HEK293 (cell line): ENCODE measurements around the gene MISP3.
A peak's percentile ranks its signal among the peaks of the same experiment; 100 is the strongest.

Source experiments
- FEZF1 ChIP-seq: fragments of 450-650 bp; formaldehyde crosslinking; IDR thresholded peaks from 2 replicates; pipeline ENCODE4 v1.5.1; 2016; ENCODE audit warnings: missing biosample characterization, missing genetic modification characterization
- IKZF3 ChIP-seq: fragments of 450-650 bp; IDR thresholded peaks from 2 replicates; pipeline ENCODE4 v1.5.0; 2018; ENCODE audit warnings: missing biosample characterization, mild to moderate bottlenecking, missing genetic modification characterization, moderate library complexity
- TSHZ1 ChIP-seq: fragments of 450-650 bp; formaldehyde crosslinking; IDR thresholded peaks from 2 replicates; pipeline ENCODE4 v1.5.1; 2016; ENCODE audit warnings: missing biosample characterization, missing genetic modification characterization, borderline replicate concordance
- ZBTB21 ChIP-seq: fragments of 450-650 bp; formaldehyde crosslinking; IDR thresholded peaks from 2 replicates; pipeline ENCODE4 v1.5.1; 2017; ENCODE audit warnings: missing biosample characterization, missing genetic modification characterization
- ZEB2 ChIP-seq: fragments of 450-650 bp; formaldehyde crosslinking; IDR thresholded peaks from 2 replicates; pipeline ENCODE4 v1.5.1; 2016; ENCODE audit warnings: missing biosample characterization, missing genetic modification characterization
- ZFP3 ChIP-seq: fragments of 450-650 bp; formaldehyde crosslinking; IDR thresholded peaks from 2 replicates; pipeline ENCODE4 v1.5.1; 2016; ENCODE audit warnings: low read depth, missing biosample characterization, missing genetic modification characterization
- ZNF112 ChIP-seq: fragments of 450-650 bp; formaldehyde crosslinking; IDR thresholded peaks from 2 replicates; pipeline ENCODE4 v1.5.0; 2017; ENCODE audit warnings: missing biosample characterization, missing genetic modification characterization
- ZNF140 ChIP-seq: fragments of 450-650 bp; formaldehyde crosslinking; IDR thresholded peaks from 2 replicates; pipeline ENCODE4 v1.5.1; 2016; ENCODE audit warnings: missing biosample characterization, missing genetic modification characterization
- ZNF146 ChIP-seq: fragments of 450-650 bp; formaldehyde crosslinking; IDR thresholded peaks from 2 replicates; pipeline ENCODE4 v1.5.1; 2016; ENCODE audit warnings: missing biosample characterization, missing genetic modification characterization
- ZNF214 ChIP-seq: fragments of 450-650 bp; formaldehyde crosslinking; IDR thresholded peaks from 2 replicates; pipeline ENCODE4 v1.5.1; 2017; ENCODE audit warnings: missing biosample characterization, mild to moderate bottlenecking, missing genetic modification characterization, borderline replicate concordance
- ZNF221 ChIP-seq: fragments of 450-650 bp; formaldehyde crosslinking; IDR thresholded peaks from 2 replicates; pipeline ENCODE4 v1.5.1; 2017; ENCODE audit warnings: missing biosample characterization, missing genetic modification characterization, borderline replicate concordance
- ZNF292 ChIP-seq: fragments of 450-650 bp; formaldehyde crosslinking; IDR thresholded peaks from 2 replicates; pipeline ENCODE4 v1.5.1; 2016; ENCODE audit warnings: low read depth, missing biosample characterization, missing genetic modification characterization, borderline replicate concordance
- ZNF335 ChIP-seq: fragments of 450-650 bp; formaldehyde crosslinking; conservative IDR thresholded peaks from 2 replicates; pipeline ENCODE4 v1.5.1; 2016; ENCODE audit warnings: missing biosample characterization, missing genetic modification characterization
- ZNF48 ChIP-seq: fragments of 450-650 bp; formaldehyde crosslinking; IDR thresholded peaks from 2 replicates; pipeline ENCODE4 v1.5.1; 2016; ENCODE audit warnings: missing biosample characterization, missing genetic modification characterization
- ZNF501 ChIP-seq: fragments of 450-650 bp; formaldehyde crosslinking; IDR thresholded peaks from 2 replicates; pipeline ENCODE4 v1.5.1; 2016; ENCODE audit warnings: missing biosample characterization, missing genetic modification characterization
- ZNF530 ChIP-seq: fragments of 450-650 bp; formaldehyde crosslinking; IDR thresholded peaks from 2 replicates; pipeline ENCODE4 v1.5.1; 2016; ENCODE audit warnings: low read depth, missing biosample characterization, missing genetic modification characterization
- ZNF623 ChIP-seq: fragments of 450-650 bp; formaldehyde crosslinking; IDR thresholded peaks from 2 replicates; pipeline ENCODE4 v1.5.1; 2016; ENCODE audit warnings: missing biosample characterization, missing genetic modification characterization
- ZNF624 ChIP-seq: fragments of 450-650 bp; formaldehyde crosslinking; IDR thresholded peaks from 2 replicates; pipeline ENCODE4 v1.5.1; 2017; ENCODE audit warnings: missing biosample characterization, missing genetic modification characterization
- ZNF629 ChIP-seq: fragments of 450-650 bp; formaldehyde crosslinking; IDR thresholded peaks from 2 replicates; pipeline ENCODE4 v1.5.1; 2017; ENCODE audit warnings: missing biosample characterization, missing genetic modification characterization
- ZNF645 ChIP-seq: fragments of 450-650 bp; formaldehyde crosslinking; IDR thresholded peaks from 2 replicates; pipeline ENCODE4; 2016; ENCODE audit warnings: missing biosample characterization, missing genetic modification characterization
- ZSCAN23 ChIP-seq: fragments of 450-650 bp; formaldehyde crosslinking; IDR thresholded peaks from 2 replicates; pipeline ENCODE4 v1.5.1; 2016; ENCODE audit warnings: missing biosample characterization, missing genetic modification characterization
- ZXDB ChIP-seq: fragments of 450-650 bp; formaldehyde crosslinking; IDR thresholded peaks from 2 replicates; pipeline ENCODE4 v1.5.1; 2016; ENCODE audit warnings: missing biosample characterization, missing genetic modification characterization
- TF ChIP-seq, protein P1 (sequence below): fragments of 450-650 bp; formaldehyde crosslinking; conservative IDR thresholded peaks from 2 replicates; pipeline ENCODE4 v1.5.1; 2016; ENCODE audit warnings: low read depth, missing biosample characterization, missing genetic modification characterization
- TF ChIP-seq, protein P2 (sequence below): fragments of 450-650 bp; formaldehyde crosslinking; IDR thresholded peaks from 2 replicates; pipeline ENCODE4 v1.5.1; 2017; ENCODE audit warnings: missing biosample characterization, missing genetic modification characterization
- TF ChIP-seq, protein P3 (sequence below): fragments of 450-650 bp; formaldehyde crosslinking; IDR thresholded peaks from 2 replicates; pipeline ENCODE4 v1.5.0; 2017; ENCODE audit warnings: missing biosample characterization, missing genetic modification characterization, borderline replicate concordance

The MISP3 gene

DNA sequence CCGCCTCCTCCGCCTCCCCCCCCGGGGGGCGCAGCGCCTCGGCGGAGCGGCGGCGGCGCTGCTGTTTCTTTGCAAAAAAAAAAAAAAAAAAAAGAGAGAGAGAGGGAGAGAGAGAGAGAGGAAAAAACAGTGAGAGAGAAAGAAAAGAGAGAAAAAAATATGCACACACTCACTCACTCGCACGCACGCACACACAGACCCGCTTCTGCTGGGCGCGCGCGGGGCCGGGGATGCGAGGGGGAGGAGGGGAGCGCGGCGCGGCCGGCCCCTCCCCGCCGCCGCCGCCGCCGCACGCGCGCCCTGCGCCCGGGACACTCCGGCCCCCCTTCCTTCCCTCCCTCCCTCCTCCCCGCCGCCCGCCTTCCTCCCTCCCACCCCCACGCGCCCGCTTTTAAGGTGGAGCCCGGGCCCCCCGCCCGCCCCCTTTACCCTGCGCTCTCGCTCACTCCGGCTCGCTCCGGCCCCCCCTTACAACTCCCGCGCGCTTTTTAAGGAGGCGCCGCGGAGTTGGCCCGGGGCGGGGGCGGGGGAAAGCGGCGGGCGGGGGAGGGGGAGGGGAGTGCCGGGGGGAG lies 18.0 kb downstream of the MISP3 start, which contains the start of gene SAMD1 (continued):
- TF ChIP-seq ZNF221 (tag by site-specific recombination) (no peak), ZNF140 (tag by site-specific recombination) (no peak), ZNF623 (tag by site-specific recombination) (no peak), TSHZ1 (no peak), ZNF501 (tag by site-specific recombination) (no peak), ZNF214 (tag by site-specific recombination) (no peak), ZNF645 (no peak), ZFP3 (tag by site-specific recombination) (no peak), IKZF3 (tag by site-specific recombination) (no peak), ZBTB21 (tag by site-specific recombination) (no peak), ZNF629 (tag by site-specific recombination) (no peak), ZNF146 (tag by site-specific recombination) (no peak), ZNF48 (tag by site-specific recombination) (no peak), ZNF292 (tag by site-specific recombination) (no peak), ZEB2 (tag by site-specific recombination) (peak; percentile 43; the same call in 1 of the 2 replicates), ZNF112 (tag by site-specific recombination) (no peak), ZNF624 (no peak), ZXDB (tag by site-specific recombination) (no peak), ZNF335 (tag by site-specific recombination) (peak; percentile 70), ZNF530 (tag by site-specific recombination) (no peak), FEZF1 (tag by site-specific recombination) (no peak), ZSCAN23 (tag by site-specific recombination) (no peak)
- TF ChIP-seq, protein P1, sequence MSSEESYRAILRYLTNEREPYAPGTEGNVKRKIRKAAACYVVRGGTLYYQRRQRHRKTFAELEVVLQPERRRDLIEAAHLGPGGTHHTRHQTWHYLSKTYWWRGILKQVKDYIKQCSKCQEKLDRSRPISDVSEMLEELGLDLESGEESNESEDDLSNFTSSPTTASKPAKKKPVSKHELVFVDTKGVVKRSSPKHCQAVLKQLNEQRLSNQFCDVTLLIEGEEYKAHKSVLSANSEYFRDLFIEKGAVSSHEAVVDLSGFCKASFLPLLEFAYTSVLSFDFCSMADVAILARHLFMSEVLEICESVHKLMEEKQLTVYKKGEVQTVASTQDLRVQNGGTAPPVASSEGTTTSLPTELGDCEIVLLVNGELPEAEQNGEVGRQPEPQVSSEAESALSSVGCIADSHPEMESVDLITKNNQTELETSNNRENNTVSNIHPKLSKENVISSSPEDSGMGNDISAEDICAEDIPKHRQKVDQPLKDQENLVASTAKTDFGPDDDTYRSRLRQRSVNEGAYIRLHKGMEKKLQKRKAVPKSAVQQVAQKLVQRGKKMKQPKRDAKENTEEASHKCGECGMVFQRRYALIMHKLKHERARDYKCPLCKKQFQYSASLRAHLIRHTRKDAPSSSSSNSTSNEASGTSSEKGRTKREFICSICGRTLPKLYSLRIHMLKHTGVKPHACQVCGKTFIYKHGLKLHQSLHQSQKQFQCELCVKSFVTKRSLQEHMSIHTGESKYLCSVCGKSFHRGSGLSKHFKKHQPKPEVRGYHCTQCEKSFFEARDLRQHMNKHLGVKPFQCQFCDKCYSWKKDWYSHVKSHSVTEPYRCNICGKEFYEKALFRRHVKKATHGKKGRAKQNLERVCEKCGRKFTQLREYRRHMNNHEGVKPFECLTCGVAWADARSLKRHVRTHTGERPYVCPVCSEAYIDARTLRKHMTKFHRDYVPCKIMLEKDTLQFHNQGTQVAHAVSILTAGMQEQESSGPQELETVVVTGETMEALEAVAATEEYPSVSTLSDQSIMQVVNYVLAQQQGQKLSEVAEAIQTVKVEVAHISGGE (tag by site-specific recombination), result no peak
- TF ChIP-seq, protein P2, sequence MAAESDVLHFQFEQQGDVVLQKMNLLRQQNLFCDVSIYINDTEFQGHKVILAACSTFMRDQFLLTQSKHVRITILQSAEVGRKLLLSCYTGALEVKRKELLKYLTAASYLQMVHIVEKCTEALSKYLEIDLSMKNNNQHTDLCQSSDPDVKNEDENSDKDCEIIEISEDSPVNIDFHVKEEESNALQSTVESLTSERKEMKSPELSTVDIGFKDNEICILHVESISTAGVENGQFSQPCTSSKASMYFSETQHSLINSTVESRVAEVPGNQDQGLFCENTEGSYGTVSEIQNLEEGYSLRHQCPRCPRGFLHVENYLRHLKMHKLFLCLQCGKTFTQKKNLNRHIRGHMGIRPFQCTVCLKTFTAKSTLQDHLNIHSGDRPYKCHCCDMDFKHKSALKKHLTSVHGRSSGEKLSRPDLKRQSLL (tag by site-specific recombination), result no peak
- TF ChIP-seq, protein P3, sequence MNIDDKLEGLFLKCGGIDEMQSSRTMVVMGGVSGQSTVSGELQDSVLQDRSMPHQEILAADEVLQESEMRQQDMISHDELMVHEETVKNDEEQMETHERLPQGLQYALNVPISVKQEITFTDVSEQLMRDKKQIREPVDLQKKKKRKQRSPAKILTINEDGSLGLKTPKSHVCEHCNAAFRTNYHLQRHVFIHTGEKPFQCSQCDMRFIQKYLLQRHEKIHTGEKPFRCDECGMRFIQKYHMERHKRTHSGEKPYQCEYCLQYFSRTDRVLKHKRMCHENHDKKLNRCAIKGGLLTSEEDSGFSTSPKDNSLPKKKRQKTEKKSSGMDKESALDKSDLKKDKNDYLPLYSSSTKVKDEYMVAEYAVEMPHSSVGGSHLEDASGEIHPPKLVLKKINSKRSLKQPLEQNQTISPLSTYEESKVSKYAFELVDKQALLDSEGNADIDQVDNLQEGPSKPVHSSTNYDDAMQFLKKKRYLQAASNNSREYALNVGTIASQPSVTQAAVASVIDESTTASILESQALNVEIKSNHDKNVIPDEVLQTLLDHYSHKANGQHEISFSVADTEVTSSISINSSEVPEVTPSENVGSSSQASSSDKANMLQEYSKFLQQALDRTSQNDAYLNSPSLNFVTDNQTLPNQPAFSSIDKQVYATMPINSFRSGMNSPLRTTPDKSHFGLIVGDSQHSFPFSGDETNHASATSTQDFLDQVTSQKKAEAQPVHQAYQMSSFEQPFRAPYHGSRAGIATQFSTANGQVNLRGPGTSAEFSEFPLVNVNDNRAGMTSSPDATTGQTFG, result no peak
